ENCODE data around the gene SLC25A11.

DNA sequence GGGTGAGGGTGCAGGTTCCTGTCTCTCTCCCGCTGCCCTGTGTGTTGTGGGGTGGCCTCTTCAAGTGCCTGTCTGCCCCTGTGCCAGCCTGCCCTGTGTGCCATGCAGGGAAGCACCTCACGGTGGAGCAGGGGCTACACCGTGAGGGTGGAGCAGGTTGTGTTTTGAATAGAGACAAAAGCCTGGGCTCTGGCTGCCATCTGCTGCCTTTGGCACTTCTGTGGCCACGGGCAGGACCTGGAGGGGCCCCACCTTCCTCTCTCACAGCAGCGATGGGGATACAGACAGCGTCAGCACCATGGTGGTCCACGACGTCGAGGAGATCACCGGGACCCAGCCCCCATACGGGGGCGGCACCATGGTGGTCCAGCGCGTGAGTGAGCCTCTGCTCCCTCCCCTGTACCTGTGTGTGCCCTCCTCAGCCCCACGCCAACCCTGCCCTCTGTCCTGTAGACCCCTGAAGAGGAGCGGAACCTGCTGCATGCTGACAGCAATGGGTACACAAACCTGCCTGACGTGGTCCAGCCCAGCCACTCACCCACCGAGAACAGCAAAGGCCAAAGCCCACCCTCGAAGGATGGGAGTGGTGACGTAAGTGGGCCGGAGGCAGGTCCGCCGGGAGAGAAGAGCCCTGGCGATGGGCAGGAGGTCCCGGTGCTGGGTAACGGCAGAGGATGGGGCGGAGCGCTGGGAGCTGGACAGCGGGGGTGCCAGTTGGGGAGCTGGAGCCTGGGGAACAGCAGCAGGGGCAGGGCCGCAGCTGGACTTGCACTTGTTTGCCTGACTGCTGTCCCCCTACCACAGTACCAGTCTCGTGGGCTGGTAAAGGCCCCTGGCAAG, 45.9 kb downstream of the SLC25A11 start:
- no peak for TF ChIP-seq CTCF (IDR thresholded peaks at IDR 0.05; ENCODE audit: insufficient read depth, low read depth, low read length)
- TF ChIP-seq EZH2 (IDR thresholded peaks at IDR 0.05; ENCODE audit: insufficient read depth, low read length), result no peak

Data from astrocyte (in vitro differentiated cells and primary cell).